ENCODE measurements around the gene S100PBP. TPM values are rescaled to one million over a fixed set of nuclear protein-coding genes. Genes with fewer than 3 reads are reported as not detected.
A peak's percentile ranks its signal among the peaks of the same experiment; 100 is the strongest.

The S100PBP gene
- total and polyA plus RNA-seq, 12 donors, result 3.7 to 19.2 (median 11.5) TPM

GRCh38 chr1:32858136-32858535 lies 40.7 kb downstream of the S100PBP start:
- 94 to 99% methylated on average over 2 of the region's 2 CpGs for WGBS, 2 donors
- H3K4me1 ChIP-seq, result peaks cover 0 to 29% (median 14%) of the 10 kb centered on the region in 9 donors
- no peak for ATAC-seq
- TF ChIP-seq CTCF (IDR thresholded peaks at IDR 0.05), result no peak
- peaks cover 0 to 92% (median 26%) of the 10 kb centered on the region in 9 donors for H3K36me3 ChIP-seq
- H3K27ac ChIP-seq, result no peak overlapping the region
- no peaks in the 10 kb centered on the region for H3K9me3 ChIP-seq
- DNase-seq, result no peak
- no peak overlapping the region for H3K4me3 ChIP-seq
- H3K27me3 ChIP-seq, result no peaks in the 10 kb centered on the region
- intact Hi-C loops (cut with DNase I), result no loop called here

DNA sequence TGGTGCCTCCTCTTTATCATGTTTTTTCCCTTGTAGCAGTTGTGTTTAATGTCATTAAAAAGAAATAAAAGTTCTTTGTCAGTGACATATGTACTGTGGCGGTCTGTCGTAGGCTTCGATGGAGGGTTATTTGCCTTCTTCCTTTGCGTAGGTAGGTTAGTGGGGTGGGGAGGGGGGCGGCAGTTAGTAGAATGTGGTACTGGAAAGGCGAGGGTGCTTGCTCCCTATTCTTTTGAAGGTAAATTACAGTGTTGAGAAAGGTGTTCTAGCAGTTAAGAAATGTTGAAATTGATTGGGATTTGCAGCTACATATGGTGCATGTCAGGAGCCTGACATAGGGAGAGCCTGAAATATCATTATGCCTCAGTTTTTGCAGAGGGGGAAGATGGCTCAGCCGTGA lies 41.3 kb downstream of the S100PBP start:
- H3K27ac ChIP-seq, result no peak overlapping the region
- TF ChIP-seq CTCF (IDR thresholded peaks at IDR 0.05), result no peak
- H3K27me3 ChIP-seq, result no peaks in the 10 kb centered on the region
- WGBS, 2 donors, result 93 to 94% methylated on average over 7 of the region's 7 CpGs
- no peaks in the 10 kb centered on the region for H3K9me3 ChIP-seq
- peaks cover 0 to 36% (median 14%) of the 10 kb centered on the region in 9 donors for H3K4me1 ChIP-seq
- no peak overlapping the region for H3K4me3 ChIP-seq
- no peak for DNase-seq
- no peak for ATAC-seq
- intact Hi-C loops (cut with DNase I), result no loop called here
- peaks cover 0 to 92% (median 26%) of the 10 kb centered on the region in 9 donors for H3K36me3 ChIP-seq

- H3K4me1 ChIP-seq, result peaks cover 0 to 44% (median 25%) of the 10 kb centered on the region in 9 donors
- 84% methylated on average over 2 of the region's 2 CpGs for WGBS, 2 donors
- H3K27ac ChIP-seq, result no peak overlapping the region
- no peaks in the 10 kb centered on the region for H3K27me3 ChIP-seq
- TF ChIP-seq CTCF (IDR thresholded peaks at IDR 0.05), result no peak
- H3K36me3 ChIP-seq, result peaks cover 0 to 83% (median 19%) of the 10 kb centered on the region in 9 donors
- H3K4me3 ChIP-seq, result no peak overlapping the region
- DNase-seq, result no peak
- no peak for ATAC-seq
- intact Hi-C loops (cut with DNase I), result no loop called here
- H3K9me3 ChIP-seq, result no peaks in the 10 kb centered on the region
Measured at GRCh38 chr1:32859915-32860314, 42.5 kb downstream of the S100PBP start.

- no peak overlapping the region for H3K4me3 ChIP-seq
- H3K36me3 ChIP-seq, result peaks cover 0 to 77% (median 19%) of the 10 kb centered on the region in 9 donors
- H3K9me3 ChIP-seq, result no peaks in the 10 kb centered on the region
- DNase-seq (no peak), ATAC-seq (no peak)
- peaks cover 0 to 50% (median 29%) of the 10 kb centered on the region in 9 donors for H3K4me1 ChIP-seq
- intact Hi-C loops (cut with DNase I), result no loop called here
- no peak for TF ChIP-seq CTCF (IDR thresholded peaks at IDR 0.05)
- no peaks in the 10 kb centered on the region for H3K27me3 ChIP-seq
- peak overlapping the region in 2 of 10 donors; percentile 24 to 33 for H3K27ac ChIP-seq
Measured at GRCh38 chr1:32860566-32860965, 43.1 kb downstream of the S100PBP start.

Measured in heart right ventricle (tissue), 16 donors.